Kidney capillary endothelial cell (primary cell): ENCODE results near the gene CAPN9.
"Not testable (repeated sequence)": the region's sequence is repeated elsewhere in the genome, so short reads cannot be mapped to it uniquely, and the experiment has no call there.

Source experiments
- DNase-seq: peaks from one replicate; pipeline ENCODE4 v3.0.0-alpha.2; 2018; ENCODE audit warnings: low spot score

CAPN9 gene

GRCh38 chr1:230747127-230747730, at the start of gene CAPN9:
Gene CAPN9 (plus strand): TSS chr1:230747388. CDS start chr1:230747497, 109 bp downstream.
- DNase-seq = no peak

- DNase-seq = no peak
Measured at GRCh38 chr1:230698130-230698529, 49.1 kb upstream of the CAPN9 start.

- not testable (repeated sequence) for DNase-seq
Measured at GRCh38 chr1:230698964-230699363, 48.2 kb upstream of the CAPN9 start.

GRCh38 chr1:230699716-230700115, 47.5 kb upstream of the CAPN9 start:
- no peak for DNase-seq

- no peak for DNase-seq
Measured at GRCh38 chr1:230700132-230700531, 47.1 kb upstream of the CAPN9 start.

GRCh38 chr1:230701434-230701833, 45.8 kb upstream of the CAPN9 start:
- DNase-seq = no peak

GRCh38 chr1:230701895-230702768, 45.1 kb upstream of the CAPN9 start:
- no peak for DNase-seq

- no peak for DNase-seq
Measured at GRCh38 chr1:230702934-230703678, 44.1 kb upstream of the CAPN9 start.

GRCh38 chr1:230703679-230704385, 43.4 kb upstream of the CAPN9 start:
- DNase-seq = no peak

GRCh38 chr1:230704830-230705229, 42.4 kb upstream of the CAPN9 start:
- no peak for DNase-seq

- no peak for DNase-seq
Measured at GRCh38 chr1:230705289-230706019, 41.7 kb upstream of the CAPN9 start.

GRCh38 chr1:230706020-230706699, 41.0 kb upstream of the CAPN9 start:
- DNase-seq = no peak

GRCh38 chr1:230706887-230707731, 40.1 kb upstream of the CAPN9 start:
- no peak for DNase-seq

- no peak for DNase-seq
Measured at GRCh38 chr1:230707732-230708630, 39.2 kb upstream of the CAPN9 start.

GRCh38 chr1:230708631-230709580, 38.3 kb upstream of the CAPN9 start:
- DNase-seq = no peak

GRCh38 chr1:230709619-230710542, 37.3 kb upstream of the CAPN9 start:
- DNase-seq = no peak

GRCh38 chr1:230710543-230710904, 36.7 kb upstream of the CAPN9 start:
- DNase-seq = no peak
